ENCODE data around the gene GPATCH2L. TPM values are rescaled to one million over a fixed set of nuclear protein-coding genes. Genes with fewer than 3 reads are reported as not detected.

GPATCH2L gene
- total and polyA plus RNA-seq, 9 donors, result 7.0 to 52.5 (median 34.1) TPM

DNA sequence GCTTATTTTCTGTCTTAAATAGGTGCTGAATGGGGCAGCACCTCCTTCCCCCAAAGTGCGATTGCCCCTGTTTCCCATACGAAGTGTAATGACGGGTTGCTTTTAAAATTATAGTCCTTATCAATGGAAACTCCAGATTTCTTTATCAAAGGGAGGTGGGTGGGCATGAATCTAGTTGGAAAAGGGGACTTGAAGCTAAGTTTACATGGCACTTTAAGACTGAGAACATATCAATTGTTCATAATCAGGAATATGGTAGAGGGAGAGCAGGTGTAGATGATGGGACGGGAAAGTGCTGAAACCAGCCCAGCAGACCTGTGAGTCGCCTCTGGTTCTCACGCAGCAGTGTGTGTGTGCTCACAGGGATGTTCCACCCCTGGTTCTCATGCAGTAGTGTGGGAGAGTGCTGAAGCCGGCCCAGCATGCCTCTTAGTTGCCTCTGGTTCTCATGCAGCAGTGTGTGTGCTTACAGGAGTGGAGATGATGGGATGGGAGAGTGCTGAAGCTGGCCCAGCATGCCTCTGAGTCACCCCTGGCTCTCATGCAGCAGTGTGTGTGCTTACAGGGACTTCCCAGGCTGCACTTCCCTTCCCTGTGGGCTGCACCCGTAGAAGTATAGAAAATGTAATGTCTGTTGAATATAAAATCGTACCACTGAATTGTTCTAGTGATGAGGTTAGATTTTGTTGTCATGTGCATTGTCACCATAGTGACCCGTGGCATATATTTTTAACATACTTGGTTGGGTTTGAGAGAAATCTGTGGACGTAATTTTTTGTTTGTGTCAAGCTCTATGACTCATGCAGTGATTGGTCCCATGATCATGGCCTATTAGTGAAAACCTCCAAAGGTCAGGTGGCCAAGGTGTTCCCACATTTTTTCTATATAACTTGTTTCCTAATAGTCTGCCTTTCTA, 51.6 kb downstream of the GPATCH2L start:
- Histone ChIP-seq H3K4me3 (no peak overlapping the region), H3K27me3 (no peaks in the 10 kb centered on the region), H3K9me3 (no peaks in the 10 kb centered on the region), H3K4me1 (ENCODE audit: insufficient read depth) (peaks cover 3% of the 10 kb centered on the region), H3K27ac (no peak overlapping the region), H3K36me3 (no peaks in the 10 kb centered on the region)
- 63 to 65% (median 63%) methylated on average over 11 of the region's 11 CpGs for WGBS, 3 donors
- TF ChIP-seq CTCF (IDR thresholded peaks at IDR 0.05), result no peak
- no peak for TF ChIP-seq EP300 (IDR thresholded peaks at IDR 0.05)
- TF ChIP-seq POLR2A (IDR thresholded peaks at IDR 0.05), result no peak
- intact Hi-C loops (cut with DNase I), result no loop called here
- DNase-seq, result peak; percentile 37 to 50 (median 48)

DNA sequence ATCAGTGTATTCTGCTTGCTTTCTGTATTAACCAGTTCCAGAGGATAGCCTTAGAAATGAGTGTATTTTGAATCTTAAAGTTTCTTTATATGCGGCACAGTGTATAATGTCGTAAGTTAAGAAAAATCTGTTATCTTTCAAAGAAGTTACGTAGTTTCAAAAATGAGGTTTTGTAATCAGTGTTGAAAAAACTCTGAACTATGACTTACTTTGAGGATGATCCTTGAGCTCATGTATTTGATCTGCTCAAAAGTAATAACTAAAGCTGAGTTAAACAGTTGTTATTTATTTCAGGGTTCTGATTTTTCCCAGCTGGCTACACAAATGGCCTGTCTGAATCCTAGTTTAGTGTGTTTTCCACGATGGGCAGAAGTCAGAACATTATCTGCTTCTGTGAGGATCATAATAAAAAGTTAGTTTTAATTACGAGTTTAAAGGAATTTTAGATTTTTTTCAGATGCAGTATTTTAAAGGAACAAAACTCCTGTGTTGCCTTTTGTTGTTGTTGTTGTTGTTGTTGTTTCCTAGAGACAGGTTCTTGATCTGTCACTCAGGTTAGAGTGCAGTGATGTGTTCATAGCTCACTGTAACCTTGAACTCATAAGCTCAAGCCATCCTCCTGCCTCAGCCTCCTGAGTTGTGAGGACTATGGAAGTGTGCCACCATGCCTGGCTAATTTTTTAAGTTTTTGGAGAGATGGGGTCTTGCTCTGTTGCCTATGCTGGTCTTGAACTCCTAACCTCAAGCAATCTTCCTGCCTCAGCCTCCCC, 52.9 kb downstream of the GPATCH2L start:
- WGBS, 3 donors, result 15 to 33% (median 21%) methylated on average over 5 of the region's 5 CpGs
- DNase-seq, result no peak
- Histone ChIP-seq H3K27ac (no peak overlapping the region), H3K4me1 (ENCODE audit: insufficient read depth) (peaks cover 3% of the 10 kb centered on the region), H3K27me3 (no peaks in the 10 kb centered on the region), H3K36me3 (no peaks in the 10 kb centered on the region), H3K9me3 (no peaks in the 10 kb centered on the region), H3K4me3 (no peak overlapping the region)
- TF ChIP-seq EP300 (IDR thresholded peaks at IDR 0.05) (no peak), CTCF (IDR thresholded peaks at IDR 0.05) (no peak), POLR2A (IDR thresholded peaks at IDR 0.05) (no peak)
- intact Hi-C loops (cut with DNase I), result no loop called here

GRCh38 chr14:76205708-76206107, 54.0 kb downstream of the GPATCH2L start:
- intact Hi-C loops (cut with DNase I), result no loop called here
- H3K4me3 ChIP-seq, result no peak overlapping the region
- TF ChIP-seq CTCF (IDR thresholded peaks at IDR 0.05) (no peak), POLR2A (IDR thresholded peaks at IDR 0.05) (no peak), EP300 (IDR thresholded peaks at IDR 0.05) (no peak)
- 91 to 94% (median 93%) methylated on average over 5 of the region's 5 CpGs for WGBS, 3 donors
- no peaks in the 10 kb centered on the region for H3K9me3 ChIP-seq
- peaks cover 3% of the 10 kb centered on the region for H3K4me1 ChIP-seq (ENCODE audit: insufficient read depth)
- no peaks in the 10 kb centered on the region for H3K27me3 ChIP-seq
- no peak for DNase-seq
- H3K36me3 ChIP-seq, result no peaks in the 10 kb centered on the region
- no peak overlapping the region for H3K27ac ChIP-seq

DNA sequence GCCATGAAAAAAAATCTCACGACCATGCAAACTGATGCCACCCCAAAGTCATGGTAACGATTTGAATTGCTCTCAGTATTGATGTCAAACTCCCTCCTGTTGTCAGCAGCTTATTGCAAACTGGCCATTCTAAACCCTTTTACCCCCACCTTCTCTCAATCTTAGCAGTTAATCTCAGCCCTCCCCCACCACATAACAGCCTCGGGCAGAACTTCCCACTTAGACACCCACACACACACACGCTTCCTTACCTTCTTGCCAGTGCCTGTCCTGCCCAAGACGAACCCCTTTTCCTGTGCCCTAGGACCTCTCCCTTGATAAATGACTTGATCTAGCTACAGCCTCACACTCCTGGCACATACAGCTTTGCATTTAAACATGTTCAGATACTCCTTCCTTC, 56.6 kb downstream of the GPATCH2L start:
- H3K4me1 ChIP-seq (ENCODE audit: insufficient read depth), result peaks cover 3% of the 10 kb centered on the region
- H3K4me3 ChIP-seq, result no peak overlapping the region
- no peaks in the 10 kb centered on the region for H3K9me3 ChIP-seq
- DNase-seq, result no peak
- H3K36me3 ChIP-seq, result no peaks in the 10 kb centered on the region
- WGBS, 3 donors, result 27 to 40% (median 29%) methylated on average over 5 of the region's 5 CpGs
- intact Hi-C loops (cut with DNase I), result no loop called here
- TF ChIP-seq CTCF (IDR thresholded peaks at IDR 0.05) (no peak), EP300 (IDR thresholded peaks at IDR 0.05) (no peak), POLR2A (IDR thresholded peaks at IDR 0.05) (no peak)
- no peaks in the 10 kb centered on the region for H3K27me3 ChIP-seq
- no peak overlapping the region for H3K27ac ChIP-seq
